Fibroblast of gingiva (primary cell): ENCODE data around the gene SSR1.
A peak's percentile ranks its signal among the peaks of the same experiment; 100 is the strongest.
"Not testable (repeated sequence)": the region's sequence is repeated elsewhere in the genome, so short reads cannot be mapped to it uniquely, and the experiment has no call there.

ENCODE experiments used
- DNase-seq: peaks from one replicate; pipeline ENCODE4 v3.0.0-alpha.2; 2011; ENCODE audit warnings: low read depth

Gene SSR1

DNA sequence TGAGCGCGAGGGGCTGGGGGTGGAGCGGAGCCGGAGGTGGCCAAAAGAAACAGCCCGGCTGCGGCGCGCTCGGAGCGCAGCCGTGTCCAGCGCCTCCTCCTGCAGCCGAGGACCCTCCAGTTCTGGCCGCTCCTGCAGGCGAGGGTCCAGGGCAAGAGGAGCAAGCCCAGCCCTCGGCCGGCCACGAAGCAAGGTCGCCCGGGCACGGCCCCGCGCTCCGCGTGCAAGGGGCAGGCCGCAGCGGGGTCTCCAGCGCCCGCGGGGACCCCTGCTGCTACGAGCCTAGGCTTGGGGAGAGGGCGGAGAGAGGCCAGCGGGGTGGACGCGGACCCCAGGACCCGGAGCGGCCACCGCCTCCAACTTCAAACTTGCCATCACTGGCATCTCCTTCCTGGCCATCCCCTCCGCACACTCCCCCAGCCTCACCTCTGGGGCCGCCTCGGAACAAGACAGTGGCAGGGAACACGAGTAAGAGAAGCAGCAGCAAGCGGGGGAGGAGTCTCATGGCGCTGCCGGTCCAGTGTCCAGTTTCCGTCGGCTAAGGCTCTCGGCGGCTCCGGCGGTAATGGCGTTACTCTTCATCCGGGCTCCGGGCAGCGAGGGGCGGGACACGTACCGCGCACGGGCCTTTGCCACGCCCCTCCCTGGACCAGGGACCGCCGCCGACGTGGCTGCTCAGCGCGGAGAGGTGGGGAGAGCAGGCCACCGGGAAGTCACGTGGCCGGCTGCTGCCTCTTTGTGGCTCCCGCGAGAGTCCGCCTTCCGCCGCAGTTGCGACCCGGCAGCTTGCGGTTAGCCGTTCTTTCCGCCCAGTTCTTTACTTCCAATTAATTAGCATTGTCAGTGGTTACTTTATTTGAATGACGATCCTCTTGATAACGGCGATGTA lies at the start of gene SSR1:
TSS of gene SSR1 (minus strand) at position 584 of the 889 bp plus-strand sequence. CDS start at position 505, 79 bp downstream.
- DNase-seq: peak; percentile 97

DNA sequence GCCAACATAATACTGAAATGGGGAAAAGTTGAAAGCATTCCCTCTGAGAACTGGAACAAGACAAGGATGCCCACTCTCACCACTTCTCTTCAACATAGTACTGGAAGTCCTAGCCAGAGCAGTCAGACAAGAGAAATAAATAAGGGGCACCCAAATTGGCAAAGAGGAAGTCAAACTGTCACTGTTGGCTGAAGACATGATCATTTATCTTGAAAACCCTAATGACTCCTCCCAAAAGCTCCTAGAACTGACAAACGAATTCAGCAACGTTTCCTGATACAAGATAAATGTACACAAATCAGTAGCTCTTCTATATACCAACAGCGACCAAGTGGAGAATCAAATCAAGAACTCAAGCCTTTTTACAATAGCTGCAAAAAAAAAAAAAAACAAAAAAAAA lies 38.9 kb upstream of the SSR1 start:
- DNase-seq: not testable (repeated sequence)

DNA sequence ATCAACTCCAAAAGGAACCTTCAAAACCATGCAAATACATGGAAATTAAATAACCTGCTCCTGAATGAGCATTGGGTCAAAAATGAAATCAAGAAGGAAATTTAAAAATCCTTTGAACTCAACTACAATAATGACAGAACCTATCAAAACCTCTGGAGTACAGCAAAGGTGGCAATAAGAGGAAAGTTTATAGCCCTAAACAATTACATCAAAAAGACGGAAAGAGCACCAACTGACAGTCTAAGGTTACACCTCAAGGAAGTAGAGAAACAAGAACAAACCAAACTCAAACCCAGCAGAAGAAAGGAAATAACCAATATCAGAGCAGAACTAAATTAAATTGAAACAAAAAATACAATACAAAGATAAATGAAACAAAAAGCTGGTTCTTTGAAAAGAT lies 37.6 kb upstream of the SSR1 start:
- not testable (repeated sequence) for DNase-seq

DNA sequence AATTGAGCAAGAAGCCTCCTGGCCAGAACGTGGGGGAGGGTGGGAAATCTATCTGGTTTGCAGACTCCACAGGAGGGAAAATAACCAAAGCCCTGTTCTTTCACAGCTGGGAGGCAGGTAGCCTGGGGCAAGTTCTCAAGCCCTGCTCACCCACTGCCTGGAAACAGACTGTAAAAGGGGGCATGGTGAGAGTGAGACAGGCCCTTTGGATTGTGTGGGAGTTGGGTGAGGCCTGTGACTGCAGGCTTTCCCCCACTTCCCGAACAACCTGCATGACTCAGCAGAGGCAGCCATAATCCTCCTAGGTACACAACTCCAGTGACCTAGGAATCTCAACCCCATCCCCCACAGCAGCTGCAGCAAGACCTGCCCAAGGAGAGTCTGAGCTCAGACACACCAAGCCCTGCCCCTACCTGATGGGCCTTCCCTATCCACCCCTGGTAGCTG lies 34.6 kb upstream of the SSR1 start:
- DNase-seq: not testable (repeated sequence)

DNA sequence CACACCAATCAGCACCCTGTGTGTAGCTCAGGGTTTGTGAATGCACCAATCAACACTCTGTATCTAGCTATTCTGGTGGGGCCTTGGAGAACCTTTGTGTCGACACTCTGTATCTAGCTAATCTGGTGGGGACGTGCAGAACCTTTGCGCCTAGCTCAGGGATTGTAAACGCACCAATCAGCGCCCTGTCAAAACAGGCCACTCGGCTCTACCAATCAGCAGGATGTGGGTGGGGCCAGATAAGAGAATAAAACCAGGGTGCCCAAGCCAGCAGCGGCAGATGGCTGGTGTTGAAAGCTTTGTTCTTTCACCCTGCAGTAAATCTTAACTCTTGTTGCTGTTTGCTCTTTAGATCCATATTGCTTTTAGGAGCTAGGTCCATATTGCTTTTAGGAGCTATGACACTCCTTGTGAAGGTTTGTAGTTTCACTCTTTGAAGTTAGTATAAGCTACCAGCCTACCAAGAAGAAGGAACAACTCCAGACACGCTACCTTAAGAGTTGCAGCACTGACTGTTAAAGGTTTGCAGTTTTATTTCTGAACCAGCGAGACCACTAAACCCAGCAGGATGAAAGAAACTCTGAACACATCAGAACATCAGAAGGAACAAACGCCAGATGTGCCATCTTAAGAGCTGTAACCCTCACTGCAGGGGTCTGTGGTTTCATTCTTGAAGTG lies 31.9 kb upstream of the SSR1 start:
- DNase-seq: not testable (repeated sequence)

DNA sequence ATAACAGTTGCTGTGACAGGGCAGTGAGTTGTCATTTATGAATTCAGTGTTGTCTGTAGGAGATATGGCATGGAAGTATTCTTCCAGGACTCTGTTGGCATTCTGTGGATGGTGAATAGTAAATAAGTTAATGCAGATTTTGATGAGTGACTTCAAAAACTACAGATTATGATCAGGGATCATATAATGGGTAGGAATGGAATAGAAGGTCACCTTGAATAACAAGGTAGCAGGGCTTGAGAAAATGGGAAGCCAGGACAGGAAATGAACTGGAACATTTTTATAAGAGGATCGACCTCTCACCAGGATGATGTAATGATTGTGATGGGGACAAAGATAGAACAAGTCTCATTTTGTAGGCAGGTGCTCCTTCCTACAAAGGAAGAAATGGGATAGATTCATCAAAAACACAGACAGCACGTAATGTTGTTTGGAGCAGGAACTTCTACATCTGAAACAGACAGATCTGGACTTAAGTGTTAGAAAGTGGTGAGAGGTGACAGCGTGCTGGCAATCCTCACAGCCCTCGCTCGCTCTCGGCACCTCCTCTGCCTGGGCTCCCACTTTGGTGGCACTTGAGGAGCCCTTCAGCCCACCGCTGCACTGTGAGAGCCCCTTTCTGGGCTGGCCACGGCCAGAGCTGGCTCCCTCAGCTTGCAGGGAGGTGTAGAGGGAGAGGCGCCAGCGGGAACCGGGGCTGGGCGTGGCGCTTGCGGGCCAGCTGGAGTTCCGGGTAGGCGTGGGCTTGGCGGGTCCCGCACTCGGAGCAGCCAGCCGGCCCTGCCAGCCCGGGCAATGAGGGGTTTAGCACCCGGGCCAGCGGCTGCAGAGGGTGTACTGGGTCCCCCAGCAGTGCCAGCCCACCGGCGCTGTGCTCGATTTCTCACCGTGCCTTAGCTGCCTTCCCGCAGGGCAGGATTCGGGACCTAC lies 30.8 kb upstream of the SSR1 start:
- no peak for DNase-seq

DNA sequence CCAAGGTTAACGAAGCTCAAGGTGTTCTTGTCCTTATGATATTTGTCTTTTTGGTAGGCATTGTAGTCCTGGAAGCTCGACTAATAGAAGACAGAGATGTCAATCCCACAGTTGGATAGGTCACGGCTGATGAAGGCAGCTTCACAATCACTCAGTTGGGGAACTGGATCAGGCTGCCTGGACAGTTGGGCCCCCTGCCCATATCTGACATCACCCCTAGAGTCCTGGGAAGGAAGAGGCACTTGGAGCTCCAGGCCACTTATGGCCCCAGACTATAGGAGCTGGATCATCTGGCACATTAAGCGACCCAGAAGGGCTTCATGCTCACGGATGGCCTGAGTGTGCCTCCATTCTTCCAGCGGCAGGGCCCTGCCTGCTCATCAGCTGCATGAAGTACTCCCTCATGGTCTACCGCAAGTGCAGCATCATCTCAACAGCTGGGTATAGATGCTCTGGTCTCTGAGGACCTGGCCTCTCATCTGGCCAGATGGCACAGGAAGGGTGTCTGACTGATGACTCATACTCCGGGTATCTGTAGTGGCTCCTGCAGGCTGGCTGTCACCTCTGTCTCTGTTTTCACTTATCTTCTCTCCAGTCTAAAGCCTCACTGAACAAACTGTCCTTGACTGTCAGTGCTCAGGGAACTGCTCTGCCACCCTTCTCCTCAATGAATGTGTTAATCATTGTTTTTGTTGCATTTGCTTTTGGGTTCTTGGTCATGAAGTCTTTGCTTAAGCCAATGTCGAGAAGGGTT lies 29.2 kb upstream of the SSR1 start:
- no peak for DNase-seq

DNA sequence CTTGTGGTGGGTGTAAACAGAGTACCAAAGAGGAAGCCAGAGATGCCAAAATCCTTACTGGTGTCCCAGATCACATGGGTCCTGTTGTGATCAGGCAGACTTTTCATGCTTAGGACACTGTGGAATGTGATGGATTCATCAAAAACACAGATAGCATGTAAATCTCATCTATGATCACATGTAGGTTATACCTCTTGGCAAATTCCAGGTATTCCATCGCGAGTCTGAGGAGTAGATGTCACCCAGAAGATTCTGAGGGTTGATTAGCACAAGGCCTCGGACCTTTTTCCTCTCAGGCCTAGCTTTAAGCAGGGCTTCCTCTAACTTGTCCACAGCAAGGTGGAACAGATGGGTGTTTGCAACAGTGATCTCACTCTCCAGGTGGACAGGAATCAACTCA lies 28.3 kb upstream of the SSR1 start:
- DNase-seq: no peak

DNA sequence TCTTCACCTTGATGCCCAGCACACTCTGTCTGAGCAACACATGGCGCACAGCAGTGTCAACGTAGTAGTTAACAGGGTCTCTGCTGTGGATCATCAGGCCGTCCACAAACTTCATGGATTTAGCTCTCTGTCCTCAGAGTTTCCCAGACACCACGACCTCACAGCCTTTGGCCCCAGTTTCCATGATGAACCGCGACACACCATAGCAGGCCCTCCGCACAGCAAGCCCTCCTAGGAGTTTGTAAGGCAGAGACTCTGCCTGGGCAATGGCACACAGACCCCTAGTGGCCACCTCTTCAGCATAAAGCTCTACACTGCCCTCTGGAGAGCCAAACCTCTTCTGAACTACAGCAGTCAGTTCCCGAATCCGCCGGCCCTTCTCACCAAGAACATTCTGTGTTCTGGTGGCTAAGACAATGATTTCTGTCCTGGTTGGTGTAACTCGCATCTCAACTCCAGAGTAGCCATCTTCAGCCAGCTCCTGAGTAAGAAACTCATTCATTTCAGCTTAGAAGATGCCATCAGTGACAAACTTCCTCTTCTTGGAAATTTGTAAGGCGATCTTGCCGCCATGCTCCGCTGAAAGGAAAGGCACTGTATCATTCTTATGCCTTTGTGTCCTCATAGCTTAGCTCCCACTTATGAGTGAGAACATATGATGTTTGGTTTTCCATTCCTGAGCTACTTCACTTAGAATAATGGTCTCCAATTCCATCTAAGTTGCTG lies 26.2 kb upstream of the SSR1 start:
- not testable (repeated sequence) for DNase-seq

DNA sequence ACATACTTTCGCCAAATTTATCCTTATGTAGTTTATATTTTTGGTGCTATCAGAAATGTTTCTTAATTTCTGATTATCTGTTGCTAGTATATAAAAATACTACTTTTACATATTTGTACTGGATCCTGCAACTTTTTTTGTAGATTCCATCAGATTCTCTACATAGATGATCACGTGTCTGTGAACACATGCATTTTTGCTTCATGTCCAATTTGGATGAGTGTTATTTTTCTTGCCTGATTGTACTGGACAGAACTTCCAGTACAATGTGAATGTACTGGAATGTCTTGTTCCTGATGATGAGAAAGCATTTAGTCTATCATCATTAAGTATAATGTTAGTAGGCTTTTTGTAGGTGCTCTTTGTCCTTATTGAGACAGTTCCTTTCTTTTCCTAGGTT lies 25.0 kb upstream of the SSR1 start:
- no peak for DNase-seq

DNA sequence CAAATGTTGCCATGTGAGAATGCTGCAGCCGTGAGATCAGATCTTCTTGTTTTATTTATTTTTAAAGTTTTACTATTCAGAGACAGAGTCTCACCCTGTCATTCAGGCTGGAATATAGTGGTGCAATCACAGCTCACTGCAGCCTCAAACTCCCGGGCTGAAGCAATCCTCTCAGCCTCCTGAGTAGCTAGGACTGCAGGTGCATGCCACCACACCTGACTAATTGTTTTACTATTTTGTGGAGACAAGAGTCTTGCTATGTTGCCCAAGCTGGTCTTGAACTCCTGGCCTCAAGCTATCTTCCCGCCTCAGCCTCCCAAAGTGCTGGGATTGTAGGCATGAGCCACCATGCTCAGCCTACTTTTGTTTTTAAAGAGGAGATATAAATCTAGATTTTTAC lies 22.5 kb upstream of the SSR1 start:
- DNase-seq: no peak

DNA sequence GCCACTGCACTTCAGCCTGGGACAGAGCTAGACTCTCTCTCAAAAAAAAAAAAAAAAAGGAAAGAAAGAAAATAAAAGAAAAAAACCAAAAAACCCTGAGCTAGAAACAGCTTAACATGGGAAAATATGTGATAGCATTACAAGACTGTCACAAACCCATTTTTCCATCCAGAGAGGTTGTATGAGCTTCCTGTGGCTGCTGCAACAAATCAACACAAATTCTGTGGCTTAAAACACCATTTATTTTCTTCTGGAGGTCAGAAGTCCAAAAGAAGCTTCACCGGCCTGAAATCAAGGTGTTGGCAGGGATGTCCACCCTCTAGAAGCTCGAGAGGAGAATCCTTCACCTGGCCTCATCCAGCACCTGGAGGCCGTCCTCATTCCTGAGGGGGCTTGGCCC lies 21.7 kb upstream of the SSR1 start:
- DNase-seq: no peak

DNA sequence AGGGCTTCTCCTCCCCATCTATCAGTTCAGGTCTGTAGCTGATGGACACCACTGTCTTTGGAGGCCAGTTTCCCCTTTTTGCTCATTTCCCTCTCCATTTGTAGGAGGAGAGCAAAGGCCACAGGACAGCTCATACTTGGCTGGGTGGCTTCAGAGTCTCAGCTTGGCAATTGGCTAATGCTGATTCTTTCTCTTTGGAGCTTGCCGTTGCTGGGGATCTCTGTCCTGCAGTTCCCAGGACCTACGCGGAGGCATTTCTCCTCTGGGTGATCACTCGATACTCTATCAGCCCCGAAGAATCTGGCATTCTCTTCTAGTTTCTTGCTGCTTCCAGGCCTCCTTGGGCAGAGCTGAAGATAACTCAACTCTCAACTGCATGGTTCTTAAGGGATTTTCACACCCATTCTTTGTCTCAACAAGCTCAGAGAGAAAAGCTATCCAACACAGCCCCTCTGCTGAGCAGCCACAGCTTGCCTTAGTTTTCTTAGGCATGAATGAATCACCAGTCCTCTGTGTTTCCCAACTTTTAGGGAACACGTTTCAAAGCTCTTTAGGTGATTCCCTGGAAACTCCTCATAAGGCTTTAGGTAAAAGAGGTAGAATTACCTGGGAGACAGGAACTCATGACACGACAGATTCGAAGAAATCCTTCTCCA lies 19.2 kb upstream of the SSR1 start:
- DNase-seq: no peak

DNA sequence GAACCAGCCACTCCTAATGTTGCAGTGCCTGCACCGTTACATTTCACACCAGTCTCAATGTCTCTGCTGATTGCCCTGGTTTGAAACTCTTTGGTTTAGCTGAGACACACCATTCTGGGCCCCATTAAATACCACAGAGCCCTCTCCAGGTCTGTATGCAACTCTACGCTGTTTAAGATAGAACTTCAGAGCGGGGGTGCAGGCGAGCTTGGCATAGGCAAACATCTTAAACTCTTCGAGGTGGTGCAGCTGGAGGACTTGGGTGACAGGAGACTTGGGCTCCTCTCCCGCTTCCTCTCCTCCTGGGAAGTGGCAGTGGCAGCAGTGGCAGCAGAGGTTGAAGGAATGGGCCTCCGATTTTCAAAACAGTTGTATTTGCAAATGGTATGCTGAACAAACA lies 18.5 kb upstream of the SSR1 start:
- DNase-seq: no peak

DNA sequence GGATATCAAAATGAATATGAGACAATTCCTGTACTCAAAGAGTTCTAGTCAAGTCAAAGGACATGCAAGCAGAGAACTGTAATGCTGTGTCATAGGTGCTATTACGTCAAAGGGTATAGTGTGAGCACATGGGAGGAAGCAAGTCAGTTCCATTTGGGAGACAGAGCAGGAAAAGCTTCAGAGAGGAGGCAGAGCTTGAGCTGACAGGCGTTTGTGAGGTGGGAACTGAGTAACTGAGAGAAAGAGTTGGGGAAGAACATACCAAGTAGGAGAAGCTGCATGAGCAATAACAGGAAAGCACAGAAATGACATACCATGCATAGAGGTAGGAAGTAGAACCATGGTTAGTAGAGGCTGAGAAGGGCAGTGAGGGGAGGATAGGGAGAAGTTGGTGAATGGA lies 15.2 kb upstream of the SSR1 start:
- DNase-seq: no peak

DNA sequence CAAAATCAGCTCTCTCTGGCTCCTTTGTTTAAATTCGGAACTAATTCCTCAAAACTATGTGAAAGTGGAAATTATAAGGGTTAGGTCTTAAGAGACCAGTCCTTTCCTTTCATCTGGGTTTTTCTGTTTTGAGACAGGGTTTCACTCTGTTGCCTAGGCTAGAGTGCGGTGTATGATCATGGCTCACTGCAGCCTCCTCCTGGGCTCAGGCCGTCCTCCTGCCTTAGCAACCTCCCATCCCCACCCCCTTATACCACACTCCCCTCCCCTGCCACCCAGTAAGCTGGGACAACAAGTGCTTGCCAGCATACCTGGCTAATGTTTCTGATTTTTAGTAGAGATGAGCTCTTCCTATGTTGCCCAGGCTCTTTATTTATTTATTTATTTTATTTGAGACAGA lies 12.8 kb upstream of the SSR1 start:
- no peak for DNase-seq

DNA sequence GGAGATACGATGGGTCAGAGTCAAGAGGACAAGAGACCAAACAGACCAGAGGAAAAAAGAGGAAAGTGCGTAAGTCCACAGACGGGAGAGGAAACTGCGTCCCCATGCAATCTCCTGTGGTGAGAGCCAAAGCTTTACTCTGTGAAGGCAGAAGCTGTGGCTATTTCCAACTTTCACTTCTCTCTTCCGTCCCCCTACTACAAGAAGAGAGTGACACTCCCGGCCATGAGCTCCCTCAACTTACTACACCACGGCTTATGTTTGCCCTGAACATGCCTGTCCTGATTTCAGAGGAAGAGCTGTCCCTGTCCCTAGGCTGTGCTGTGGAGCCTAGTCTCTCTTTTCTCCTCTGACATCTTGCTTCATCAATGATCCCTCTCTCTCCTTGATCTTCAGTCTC lies 11.5 kb upstream of the SSR1 start:
- DNase-seq: no peak

DNA sequence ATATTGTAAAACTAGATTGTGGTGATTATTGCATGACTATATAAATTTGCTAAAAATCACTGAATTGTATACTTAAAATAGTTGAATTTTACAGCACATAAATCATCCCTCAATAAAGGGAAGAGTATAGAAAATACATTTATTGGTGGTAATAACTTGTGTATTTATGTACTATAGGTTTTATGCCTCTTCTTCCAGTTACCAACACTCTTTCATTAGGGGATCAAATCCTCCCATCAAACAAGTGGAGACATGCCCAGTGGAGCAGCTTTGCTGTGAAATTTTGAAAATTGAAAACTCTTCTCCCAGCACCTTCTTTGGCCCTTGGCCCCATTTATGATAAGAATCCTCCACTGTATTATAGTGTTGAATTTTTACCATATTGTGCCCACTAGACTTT lies 10.1 kb upstream of the SSR1 start:
- DNase-seq: no peak

DNA sequence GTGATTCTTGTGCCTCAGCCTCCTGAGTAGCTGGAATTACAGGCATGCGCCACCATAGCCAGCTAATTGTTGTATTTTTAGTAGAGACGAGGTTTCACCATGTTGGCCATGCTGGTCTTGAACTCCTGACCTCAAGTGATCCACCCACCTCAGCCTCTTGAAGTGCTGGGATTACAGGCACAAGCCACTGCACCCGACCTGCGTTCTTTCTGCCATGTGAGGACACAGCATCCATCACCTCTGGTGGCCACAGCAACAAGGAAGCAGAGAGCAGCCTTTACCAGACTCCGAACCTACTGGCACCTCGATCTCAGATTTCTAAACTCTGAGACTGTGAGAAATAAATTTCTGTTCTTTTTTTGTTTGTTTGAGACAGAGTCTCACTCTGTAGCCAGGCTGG lies 8.9 kb upstream of the SSR1 start:
- DNase-seq: not testable (repeated sequence)

DNA sequence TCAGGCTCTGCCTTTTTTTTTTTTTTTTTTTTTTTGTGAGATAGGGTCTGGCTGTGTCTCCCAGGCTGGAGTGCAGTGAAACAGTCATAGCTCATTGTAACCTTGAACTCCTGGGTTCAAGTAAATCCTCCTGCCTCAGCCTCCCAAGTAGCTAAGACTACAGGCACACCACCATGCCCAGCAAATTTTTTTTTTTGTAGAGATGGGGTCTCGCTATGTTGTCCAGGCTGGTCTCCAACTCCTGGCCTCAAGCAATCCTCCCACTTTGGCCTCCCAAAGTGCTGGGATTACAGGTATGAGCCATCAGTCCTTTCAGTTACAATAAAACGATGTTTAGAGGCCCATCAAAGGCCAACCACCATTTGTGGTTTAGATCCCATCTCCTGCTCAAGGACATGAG lies 6.4 kb upstream of the SSR1 start:
- DNase-seq: not testable (repeated sequence)
